NOMO-1 treated with dmso at 0.1 percent for 144 hours (cell line): ENCODE measurements around the gene TLDC2.

Experiments
- DNase-seq: peaks from one replicate; lab custom pipeline; 2025; ENCODE audit not compliant: unreplicated experiment; lab: John Stamatoyannopoulos, UW

Gene TLDC2

DNA sequence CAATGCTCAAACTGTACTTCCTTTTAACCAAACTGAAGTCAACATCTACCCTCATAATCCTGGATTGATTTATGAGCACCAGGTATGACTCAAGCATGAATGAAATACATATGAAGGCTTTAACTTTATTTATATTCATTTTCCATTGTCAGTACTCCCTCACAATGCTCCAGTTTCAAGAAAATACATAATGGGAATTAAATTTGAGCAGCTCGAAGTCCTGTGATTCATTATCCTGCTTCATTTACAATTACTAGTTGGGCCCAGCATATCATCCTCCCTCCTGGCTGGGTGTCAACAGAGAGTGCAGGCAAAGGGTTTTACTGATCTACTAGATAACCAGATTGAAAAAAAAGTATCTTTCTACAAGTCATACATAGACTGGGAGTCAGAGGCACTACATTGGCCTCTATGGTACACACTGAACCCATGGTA, 65.5 kb downstream of the TLDC2 start:
- no peak for DNase-seq
